ENCODE measurements around the gene MYF5. TPM values are rescaled to one million over a fixed set of nuclear protein-coding genes. Genes with fewer than 3 reads are reported as not detected.

Gene MYF5
- total and polyA plus RNA-seq, 8 donors: not detected

GRCh38 chr12:80679346-80680131, 37.2 kb upstream of the MYF5 start:
- no peak for TF ChIP-seq CTCF (IDR thresholded peaks at IDR 0.05)

DNA sequence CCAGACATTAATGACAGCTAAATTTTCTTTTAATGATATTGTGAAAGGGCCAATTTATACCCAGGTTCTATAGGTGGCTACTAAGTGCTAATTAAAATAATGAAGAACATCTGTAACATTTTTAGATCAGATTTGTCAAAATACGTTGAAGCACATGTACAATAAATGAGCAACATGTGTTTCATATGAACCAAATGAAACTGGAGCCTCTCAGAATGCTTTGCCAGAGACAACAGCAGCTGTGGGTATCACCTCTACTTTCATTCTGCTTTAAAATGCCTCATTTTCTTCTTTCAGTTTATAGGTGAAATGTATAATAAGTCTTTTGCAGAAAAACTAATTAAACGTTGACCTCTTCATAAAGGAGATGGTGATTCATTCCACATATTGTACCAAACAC, 35.4 kb upstream of the MYF5 start:
- WGBS, 2 donors: 60 to 68% methylated on average over 2 of the region's 2 CpGs
- no peak for TF ChIP-seq CTCF (IDR thresholded peaks at IDR 0.05)
- Histone ChIP-seq H3K36me3 (no peaks in the 10 kb centered on the region), H3K27ac (no peak overlapping the region), H3K27me3 (no peaks in the 10 kb centered on the region), H3K4me3 (no peak overlapping the region), H3K4me1 (no peaks in the 10 kb centered on the region), H3K9me3 (no peaks in the 10 kb centered on the region)
- ATAC-seq (no peak), FAIRE-seq (no peak), DNase-seq (no peak)
- intact Hi-C loops (cut with DNase I): no loop called here

More at GRCh38 chr12:80679346-80680131, 37.2 kb upstream of the MYF5 start:
- DNase-seq: no peak
- no peaks in the 10 kb centered on the region for H3K36me3 ChIP-seq
- FAIRE-seq: no peak
- H3K4me3 ChIP-seq: no peak overlapping the region
- no peaks in the 10 kb centered on the region for H3K27me3 ChIP-seq
- H3K4me1 ChIP-seq: no peaks in the 10 kb centered on the region
- ATAC-seq: no peak
- no peak overlapping the region for H3K27ac ChIP-seq
- intact Hi-C loops (cut with DNase I): no loop called here
- WGBS, 2 donors: 82 to 91% methylated on average over 3 of the region's 3 CpGs
- no peaks in the 10 kb centered on the region for H3K9me3 ChIP-seq

DNA sequence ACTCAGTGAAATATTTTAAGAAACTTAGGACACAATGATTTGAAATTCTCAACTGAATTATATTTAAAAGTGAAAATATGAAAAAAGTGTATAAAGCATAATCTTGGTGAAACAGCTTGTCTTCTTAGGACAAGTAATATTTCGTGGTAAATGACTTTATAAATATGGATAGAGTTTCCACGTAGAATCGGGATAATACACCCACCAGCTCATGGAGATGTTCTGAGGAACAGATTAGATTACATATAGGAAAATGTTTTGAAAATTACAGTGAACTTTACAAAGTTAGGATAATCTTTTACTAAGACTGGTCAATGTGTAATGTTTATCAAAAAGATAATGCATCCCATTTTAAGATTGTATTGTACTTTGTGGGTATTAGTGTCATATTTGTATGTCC, 34.9 kb upstream of the MYF5 start:
- FAIRE-seq (peak; percentile 17), DNase-seq (no peak), ATAC-seq (no peak)
- H3K4me1 ChIP-seq: no peaks in the 10 kb centered on the region
- H3K4me3 ChIP-seq: no peak overlapping the region
- no peaks in the 10 kb centered on the region for H3K9me3 ChIP-seq
- no peaks in the 10 kb centered on the region for H3K36me3 ChIP-seq
- intact Hi-C loops (cut with DNase I): no loop called here
- 61 to 69% methylated on average over 3 of the region's 3 CpGs for WGBS, 2 donors
- no peak for TF ChIP-seq CTCF (IDR thresholded peaks at IDR 0.05)
- H3K27me3 ChIP-seq: no peaks in the 10 kb centered on the region
- no peak overlapping the region for H3K27ac ChIP-seq

GRCh38 chr12:80684077-80684495, 32.6 kb upstream of the MYF5 start:
- H3K27ac ChIP-seq: no peak overlapping the region
- no peaks in the 10 kb centered on the region for H3K4me1 ChIP-seq
- ATAC-seq (no peak), FAIRE-seq (no peak), DNase-seq (no peak)
- TF ChIP-seq CTCF (IDR thresholded peaks at IDR 0.05): no peak
- no peak overlapping the region for H3K4me3 ChIP-seq
- 35 to 41% methylated on average over 7 of the region's 7 CpGs for WGBS, 2 donors
- H3K27me3 ChIP-seq: no peaks in the 10 kb centered on the region
- H3K36me3 ChIP-seq: no peaks in the 10 kb centered on the region
- intact Hi-C loops (cut with DNase I): no loop called here
- H3K9me3 ChIP-seq: no peaks in the 10 kb centered on the region

- Histone ChIP-seq H3K27ac (no peak overlapping the region), H3K4me3 (no peak overlapping the region), H3K27me3 (no peaks in the 10 kb centered on the region), H3K4me1 (no peaks in the 10 kb centered on the region), H3K9me3 (no peaks in the 10 kb centered on the region), H3K36me3 (no peaks in the 10 kb centered on the region)
- ATAC-seq (no peak), DNase-seq (no peak), FAIRE-seq (no peak)
- no peak for TF ChIP-seq CTCF (IDR thresholded peaks at IDR 0.05)
- WGBS, 2 donors: 59 to 80% methylated on average over 1 of the region's 1 CpG
- intact Hi-C loops (cut with DNase I): no loop called here
These were observed 26.6 kb upstream of the MYF5 start for GRCh38 chr12:80690090-80690489.
